NCI-H1105 (cell line): ENCODE results near the gene LHFPL3.
A peak's percentile ranks its signal among the peaks of the same experiment; 100 is the strongest.

Experiments used
- DNase-seq: peaks from one replicate; lab custom pipeline; 2025; lab: John Stamatoyannopoulos, UW

LHFPL3 gene

DNA sequence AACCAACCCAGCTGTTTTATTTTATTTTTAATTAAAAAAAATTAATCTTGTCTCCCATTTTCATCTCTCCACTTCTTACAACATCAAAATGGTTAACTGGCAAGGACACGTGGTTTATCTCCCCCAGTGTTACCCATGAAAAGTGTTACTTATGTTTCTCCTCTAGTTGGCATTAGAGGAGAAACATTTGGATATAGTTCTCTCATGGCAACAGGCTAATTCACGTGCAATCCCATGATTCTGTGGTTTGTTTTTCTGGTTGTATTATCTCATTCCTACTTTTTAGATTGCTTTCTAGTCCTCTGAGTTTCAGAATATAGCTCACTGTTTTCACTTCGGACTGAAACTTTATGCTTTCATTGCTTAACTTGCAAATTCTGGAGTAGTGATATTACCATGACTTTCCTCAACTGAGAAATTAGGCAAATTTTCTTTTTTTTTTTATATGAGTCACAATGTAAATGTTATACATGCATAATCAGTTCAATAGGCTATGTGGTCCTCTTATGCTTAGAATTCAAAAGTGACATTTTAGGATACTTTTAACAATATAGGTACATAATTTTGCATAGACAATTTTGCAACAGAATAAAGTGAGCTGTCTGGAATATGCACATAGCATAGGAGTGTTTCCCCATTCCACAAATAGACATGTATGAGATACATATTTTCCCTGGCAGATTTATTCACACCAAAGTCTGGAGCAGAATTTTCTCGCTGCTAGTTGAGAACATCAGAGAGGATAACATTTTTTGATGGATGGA, 43.0 kb downstream of the LHFPL3 start:
- DNase-seq = no peak

DNA sequence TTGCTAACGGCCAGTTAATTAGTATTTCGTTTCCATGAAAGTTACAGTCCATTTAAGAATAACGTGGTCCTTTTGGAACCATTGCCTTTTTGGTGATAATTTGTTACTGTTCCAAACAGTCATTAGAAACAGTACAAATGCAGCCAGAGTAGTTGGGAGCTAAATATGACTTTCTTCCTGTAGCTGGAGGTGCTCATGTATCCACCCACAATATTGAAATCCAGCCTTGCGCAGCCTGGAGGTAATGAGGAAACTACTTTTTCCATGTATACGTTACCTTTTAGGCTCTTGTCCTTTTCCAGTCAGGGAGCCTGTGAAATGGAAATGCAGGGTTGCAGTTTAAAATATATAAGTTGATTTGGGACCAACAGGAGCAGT, 43.6 kb downstream of the LHFPL3 start:
- DNase-seq = no peak

DNA sequence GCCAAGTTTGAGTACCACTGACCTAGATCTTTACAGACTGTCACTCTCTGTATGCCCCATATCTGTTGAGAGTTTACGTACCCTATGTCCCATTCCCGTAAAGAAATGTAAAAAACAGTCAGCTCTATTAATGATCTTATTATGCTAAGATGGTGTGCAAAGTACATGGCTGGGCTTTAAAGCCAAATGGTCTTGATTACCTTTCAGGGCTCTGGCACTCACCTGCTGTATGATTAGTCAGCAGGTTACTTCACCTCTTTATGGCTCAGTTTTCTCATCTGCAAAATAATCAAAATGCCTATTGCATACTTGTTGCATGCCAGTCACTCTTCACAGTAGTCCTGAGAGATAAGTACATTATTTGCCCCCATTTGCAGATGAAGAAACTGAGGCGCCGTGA, 54.2 kb downstream of the LHFPL3 start:
- no peak for DNase-seq

- DNase-seq = no peak
These were observed 58.5 kb downstream of the LHFPL3 start for GRCh38 chr7:104386943-104387342.

- no peak for DNase-seq
These were observed 59.8 kb downstream of the LHFPL3 start for GRCh38 chr7:104388222-104388621.

- peak; percentile 71 for DNase-seq
These were observed 66.8 kb downstream of the LHFPL3 start for GRCh38 chr7:104395162-104395561.

DNA sequence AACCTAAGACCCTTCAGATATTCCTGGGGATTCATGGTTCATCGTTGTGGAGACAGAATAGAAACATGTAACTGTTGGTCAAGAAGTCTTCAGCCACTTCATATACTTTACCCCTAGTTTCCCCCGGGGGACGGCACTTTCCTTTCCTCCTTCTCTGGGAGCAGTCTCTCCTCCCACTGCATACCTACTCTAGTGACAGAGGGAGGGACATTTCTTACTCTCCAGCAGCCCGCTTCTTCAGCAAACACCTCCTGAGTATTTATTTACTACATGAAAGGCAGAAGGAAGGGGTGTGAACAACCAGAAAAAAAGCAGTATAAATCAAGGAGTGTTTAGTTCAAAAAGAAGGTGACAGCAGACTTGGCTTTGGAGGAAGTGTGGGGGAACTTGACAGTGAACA, 69.0 kb downstream of the LHFPL3 start:
- DNase-seq = no peak

DNA sequence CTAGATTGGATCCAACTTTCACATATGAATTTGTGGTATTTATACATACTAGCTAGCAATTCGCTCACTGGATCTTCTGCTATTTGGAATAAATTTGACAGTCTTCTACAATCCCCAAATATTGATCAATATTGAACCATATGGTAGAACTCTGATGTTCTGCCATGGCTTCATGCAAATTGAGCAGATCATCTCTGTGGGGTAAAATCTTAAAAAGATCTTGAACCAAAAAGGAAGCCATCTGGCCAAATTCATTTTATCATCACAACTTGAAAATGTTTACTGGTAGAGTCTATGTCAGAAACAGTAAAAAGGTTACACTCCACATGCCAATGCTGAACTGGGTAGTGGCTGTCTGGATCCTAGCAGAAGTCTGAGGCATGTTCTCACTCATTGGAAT, 80.0 kb downstream of the LHFPL3 start:
- no peak for DNase-seq

GRCh38 chr7:104410742-104411141, 82.3 kb downstream of the LHFPL3 start:
- no peak for DNase-seq

DNA sequence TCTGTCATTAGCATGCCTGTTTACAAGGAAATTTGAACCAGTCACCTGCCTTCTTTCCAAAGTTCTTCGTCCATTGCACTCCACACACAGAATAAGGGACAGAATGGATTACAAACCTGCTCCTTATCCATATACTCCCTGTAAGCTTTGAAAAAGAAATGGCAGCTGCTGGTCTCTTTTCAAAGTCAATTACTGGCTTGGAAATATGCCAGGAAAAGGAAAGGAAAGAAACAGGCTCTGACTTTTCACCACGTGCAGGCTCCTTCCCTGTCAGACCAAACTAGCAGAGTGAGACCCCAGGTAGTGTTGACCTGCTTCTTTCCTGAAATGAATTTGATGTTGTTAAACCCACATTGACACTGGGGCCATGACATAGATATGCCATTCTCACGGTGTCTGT, 84.5 kb downstream of the LHFPL3 start:
- peak; percentile 91 for DNase-seq

DNA sequence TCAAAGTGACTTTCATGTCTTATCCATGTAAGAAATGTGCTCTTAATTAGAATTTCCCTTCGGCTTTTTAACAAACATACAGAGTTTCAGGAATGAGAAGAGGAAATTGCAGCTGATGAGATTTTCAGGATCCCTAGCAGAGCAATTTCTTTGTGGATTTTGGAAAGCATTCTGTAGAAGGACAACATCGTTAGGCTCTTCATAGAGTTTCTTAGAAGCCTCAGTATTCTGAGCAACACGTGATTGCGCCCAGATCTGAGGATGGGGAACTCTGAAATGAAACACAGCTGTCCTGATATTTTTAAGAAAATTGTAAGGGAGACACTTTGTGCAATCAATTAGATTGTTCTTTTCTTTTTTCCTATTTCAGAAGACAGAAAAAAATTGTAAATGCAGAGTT, 85.8 kb downstream of the LHFPL3 start:
- DNase-seq = no peak

GRCh38 chr7:104415700-104416099, 87.3 kb downstream of the LHFPL3 start:
- DNase-seq = no peak

- DNase-seq = no peak
These were observed 88.5 kb downstream of the LHFPL3 start for GRCh38 chr7:104416866-104417393.

DNA sequence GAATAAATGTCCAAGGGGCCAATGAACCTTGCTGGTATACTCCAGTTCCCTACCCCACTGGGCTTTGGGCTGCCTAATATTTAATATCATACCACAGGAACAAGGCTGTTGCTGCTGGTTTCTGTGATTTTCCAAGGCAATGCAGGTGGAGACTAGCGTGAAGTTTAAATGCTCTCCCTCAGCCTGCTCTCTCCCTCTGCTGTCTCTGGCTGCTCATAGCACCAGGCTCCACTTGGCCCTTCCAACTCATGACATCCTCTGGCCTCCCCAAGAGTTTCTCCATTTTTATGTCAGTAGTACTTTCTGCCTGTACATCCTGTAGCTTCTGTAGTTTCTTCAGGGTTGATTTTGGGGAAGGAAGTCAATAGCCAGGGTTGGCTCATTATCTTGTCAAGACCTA, 103.5 kb downstream of the LHFPL3 start:
- no peak for DNase-seq

GRCh38 chr7:104434129-104434528, 105.7 kb downstream of the LHFPL3 start:
- no peak for DNase-seq

- no peak for DNase-seq
These were observed 114.1 kb downstream of the LHFPL3 start for GRCh38 chr7:104442481-104442880.

- no peak for DNase-seq
These were observed 115.6 kb downstream of the LHFPL3 start for GRCh38 chr7:104444017-104444416.

- DNase-seq = no peak
These were observed 117.0 kb downstream of the LHFPL3 start for GRCh38 chr7:104445393-104445792.

- no peak for DNase-seq
These were observed 122.5 kb downstream of the LHFPL3 start for GRCh38 chr7:104450861-104451260.

DNA sequence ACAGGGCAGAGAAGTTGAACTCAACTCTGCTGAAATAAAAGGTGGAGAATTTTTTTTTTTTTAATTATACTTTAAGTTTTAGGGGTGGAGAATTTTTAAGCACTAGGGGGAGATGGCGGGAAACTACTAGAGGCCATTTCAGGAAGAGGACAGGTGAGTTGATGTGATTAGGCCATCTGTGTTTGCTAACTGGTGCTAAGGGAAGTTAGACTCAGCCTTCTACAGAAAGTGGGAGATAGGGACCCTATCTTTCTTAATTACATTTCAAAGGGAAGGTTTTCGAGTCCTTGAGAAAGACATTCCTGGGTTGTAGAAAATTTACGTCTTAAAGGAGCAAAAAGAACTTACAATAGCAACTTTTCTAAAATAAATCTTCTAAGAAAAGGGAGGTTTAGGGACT, 124.8 kb downstream of the LHFPL3 start:
- no peak for DNase-seq

DNA sequence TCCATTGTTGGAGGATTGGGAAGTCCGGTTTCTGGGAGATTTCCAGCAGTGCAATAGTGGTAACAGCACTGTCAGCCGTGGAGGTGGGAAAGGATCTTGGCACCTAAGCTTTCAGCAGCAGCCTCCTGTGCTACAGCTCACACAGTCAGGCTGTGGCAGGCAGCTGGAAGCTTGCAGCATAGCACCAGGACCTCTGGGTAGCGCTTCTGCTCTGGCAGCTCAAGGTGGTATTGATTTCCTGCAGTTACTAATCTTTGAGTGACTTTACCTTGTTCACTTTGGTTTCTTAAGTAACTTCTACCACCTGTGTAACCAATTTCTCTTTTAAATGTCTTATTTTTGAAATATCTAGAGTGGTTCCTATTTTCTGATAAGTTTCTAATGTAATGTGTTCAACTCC, 130.5 kb downstream of the LHFPL3 start:
- no peak for DNase-seq

GRCh38 chr7:104469166-104469820, 140.9 kb downstream of the LHFPL3 start:
- DNase-seq = no peak

DNA sequence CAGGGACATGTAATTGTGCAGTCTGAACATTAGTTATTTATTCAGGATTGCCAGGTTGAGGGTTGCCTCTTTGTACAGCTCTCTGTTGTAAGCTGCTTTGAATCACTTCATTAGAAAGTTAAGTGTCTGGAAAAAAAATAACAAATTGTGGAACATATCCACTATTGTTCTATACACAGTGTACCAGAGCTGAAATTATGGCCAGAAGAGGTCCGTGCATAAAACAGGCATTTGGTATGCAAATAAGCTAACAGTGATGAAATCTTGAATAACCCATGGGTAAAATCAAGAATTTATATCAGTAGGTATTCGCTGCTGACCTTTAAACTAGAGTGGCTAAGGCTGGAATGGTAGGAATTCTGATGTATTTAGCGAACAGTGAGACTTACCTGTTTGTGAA, 152.1 kb downstream of the LHFPL3 start:
- no peak for DNase-seq
